GM12878 (cell line): ENCODE measurements around the gene AZU1.
A peak's percentile ranks its signal among the peaks of the same experiment; 100 is the strongest.

Source experiments
- CTCF ChIP-seq, 3 experiments: IDR thresholded peaks in 2 of 3; conservative IDR thresholded peaks in 1 of 3; 2 replicates each; pipeline ENCODE4 v1.5.1; 2011; ENCODE audit warnings: low read depth in 3 of 3, low read length in 3 of 3, mild to moderate bottlenecking in 3 of 3, control low read depth in 2 of 3, moderate library complexity in 2 of 3, inconsistent platforms in 1 of 3, mixed read lengths in 1 of 3; ENCODE audit not compliant: control insufficient read depth in 2 of 3, insufficient read depth in 1 of 3; ENCODE audit errors: extremely low read depth in 1 of 3
- HCFC1 ChIP-seq: fragments of 150-350 bp; IDR thresholded peaks from 2 replicates; pipeline ENCODE4 v1.6.1; 2014; ENCODE audit warnings: low read length
- POLR2A ChIP-seq: IDR thresholded peaks from 2 replicates; pipeline ENCODE4 v1.6.1; 2011; ENCODE audit warnings: low read depth, mild to moderate bottlenecking, low read length
- POLR2AphosphoS5 ChIP-seq: IDR thresholded peaks from 2 replicates; pipeline ENCODE4 v1.6.1; 2011; ENCODE audit warnings: mild to moderate bottlenecking, low read length, inconsistent platforms
- POU2F2 ChIP-seq: IDR thresholded peaks from 3 replicates; pipeline ENCODE4 v1.6.1; 2011; ENCODE audit warnings: low read depth, mild to moderate bottlenecking, low read length, borderline replicate concordance
- SIN3A ChIP-seq: IDR thresholded peaks from 2 replicates; pipeline ENCODE4 v1.6.1; 2012; ENCODE audit warnings: low read depth, low read length, improper control_type of control experiment
- TCF3 ChIP-seq: IDR thresholded peaks from 2 replicates; pipeline ENCODE4 v1.6.1; 2012; ENCODE audit warnings: low read depth, mild to moderate bottlenecking, low read length, borderline replicate concordance; ENCODE audit not compliant: insufficient read depth

- TF ChIP-seq POU2F2, result no peak; the same call in 2 of the 3 replicates
- TF ChIP-seq HCFC1, result peak; percentile 69
- peak; percentile 88 for TF ChIP-seq POLR2A
- no peak for TF ChIP-seq TCF3
- no peak; the same call in 1 of the 2 replicates for TF ChIP-seq POLR2AphosphoS5
- no peak; the same call in 1 of the 2 replicates for TF ChIP-seq SIN3A
- no peak for TF ChIP-seq CTCF (IDR thresholded peaks at IDR 0.05 in 2 of 3, conservative IDR thresholded peaks at IDR 0.05 in 1 of 3; ENCODE audit: control insufficient read depth in 2 of 3, extremely low read depth in 1 of 3, insufficient read depth in 1 of 3, low read depth in 3 of 3, low read length in 3 of 3)
Measured at GRCh38 chr19:797528-798414, 29.9 kb upstream of the AZU1 start.
